GM12872 (cell line): Measurements from ENCODE around the gene SNCA.

Experiments used
- CTCF ChIP-seq: IDR thresholded peaks from 3 replicates; pipeline ENCODE4 v1.5.1; 2011; ENCODE audit warnings: low read depth, mild to moderate bottlenecking, low read length, moderate library complexity; ENCODE audit not compliant: insufficient read depth

SNCA gene

GRCh38 chr4:89836031-89836745 lies 773 bp downstream of the SNCA start:
- no peak for TF ChIP-seq CTCF

- TF ChIP-seq CTCF = no peak
Measured at GRCh38 chr4:89835413-89835812, 1.5 kb downstream of the SNCA start.

GRCh38 chr4:89834486-89835209 lies 2.3 kb downstream of the SNCA start:
- no peak for TF ChIP-seq CTCF

GRCh38 chr4:89829470-89830138 lies 7.4 kb downstream of the SNCA start:
- no peak for TF ChIP-seq CTCF

GRCh38 chr4:89823416-89823815 lies 13.5 kb downstream of the SNCA start:
- TF ChIP-seq CTCF = no peak

- TF ChIP-seq CTCF = no peak
Measured at GRCh38 chr4:89821612-89822011, 15.3 kb downstream of the SNCA start.

- TF ChIP-seq CTCF = no peak
Measured at GRCh38 chr4:89820010-89820409, 17.0 kb downstream of the SNCA start.
